Natural killer cell (primary cell): ENCODE data around the gene WIZ. TPM values are rescaled to one million over a fixed set of nuclear protein-coding genes. Genes with fewer than 3 reads are reported as not detected.

Experiments used
- ATAC-seq, 3 donors: fragments of 150-1000 bp in 2 of 3; fragments of 200-7000 bp in 1 of 3; cut with Tn5 transposase; 1 replicate in 1 of 3; 2 replicates in 2 of 3; pipeline ENCODE4 v1.10.0; 2021; ENCODE audit warnings: mild to moderate bottlenecking in 2 of 3, moderate library complexity in 2 of 3
- DNase-seq, 2 donors: peaks; one replicate each; pipeline versions ENCODE4 v3.0.0 to v3.0.0-alpha.2; 2013 to 2021; ENCODE audit warnings: mixed read lengths in 1 of 2
- H3K27ac ChIP-seq: one replicate; pipeline ENCODE4 v1.5.1; 2013; ENCODE audit warnings: mild to moderate bottlenecking, low read length
- H3K27me3 ChIP-seq: one replicate; pipeline ENCODE4 v1.6.1; 2013; ENCODE audit warnings: low read length; ENCODE audit not compliant: control insufficient read depth, insufficient read depth
- H3K36me3 ChIP-seq: one replicate; pipeline ENCODE4 v1.6.1; 2013; ENCODE audit warnings: low read length; ENCODE audit not compliant: control insufficient read depth, insufficient read depth
- H3K4me1 ChIP-seq: one replicate; pipeline ENCODE4 v1.6.1; 2013; ENCODE audit warnings: low read length; ENCODE audit not compliant: control insufficient read depth, insufficient read depth
- H3K4me3 ChIP-seq: one replicate; pipeline ENCODE4 v1.5.1; 2013; ENCODE audit warnings: low read length
- H3K9me3 ChIP-seq: one replicate; pipeline ENCODE4 v1.6.1; 2013; ENCODE audit warnings: low read length; ENCODE audit not compliant: control insufficient read depth, insufficient read depth
- H3K27ac Mint-ChIP-seq, 2 donors: one replicate each; pipeline ENCODE4 v1.8.0; 2022; ENCODE audit warnings: mild to moderate bottlenecking in 2 of 2, mixed read lengths in 2 of 2, moderate library complexity in 1 of 2
- H3K27me3 Mint-ChIP-seq, 2 donors: one replicate each; pipeline ENCODE4 v1.8.0; 2022; ENCODE audit warnings: low read depth in 2 of 2, mixed read lengths in 2 of 2
- H3K36me3 Mint-ChIP-seq: one replicate; pipeline ENCODE4 v1.8.0; 2022; ENCODE audit warnings: mixed read lengths
- H3K4me1 Mint-ChIP-seq, 2 donors: one replicate each; pipeline ENCODE4 v1.8.0; 2022; ENCODE audit warnings: mixed read lengths in 2 of 2
- H3K4me3 Mint-ChIP-seq: one replicate; pipeline ENCODE4 v1.8.0; 2022; ENCODE audit warnings: mild to moderate bottlenecking, moderate library complexity, mixed read lengths
- H3K9me3 Mint-ChIP-seq, 2 donors: one replicate each; pipeline ENCODE4 v1.8.0; 2022; ENCODE audit warnings: mixed read lengths in 2 of 2
- CTCF ChIP-seq: fragments of 200-600 bp; IDR thresholded peaks from one replicate; pipeline ENCODE4 v1.8.0; 2022; ENCODE audit warnings: antibody characterized with exemption
- WGBS: methylation state at CpG from one replicate; pipeline ENCODE4 v1.1.7; 2013; ENCODE audit warnings: missing lambda C conversion rate; ENCODE audit not compliant: insufficient coverage; 5-methylcytosine and 5-hydroxymethylcytosine counted together
- intact Hi-C: fragments of 100-400 bp; cut with micrococcal nuclease; formaldehyde crosslinking; loops from one replicate; pipeline ENCODE4 v1.14.2; 2022
- total RNA-seq, 4 donors: library from RNA; stranded (reverse); fragments of 120-200 nt in 1 of 4; gene quantifications; one replicate each; pipeline versions ENCODE4 v1.2.3 to v1.2.4, GENCODE V29; 2013 to 2022

WIZ gene
- total RNA-seq: 10 to 100 TPM; 24.3 to 29.3 (median 24.4) TPM
- 6.2 TPM for total RNA-seq (2013)

- Histone ChIP-seq H3K4me1 (peaks cover 35% of the 10 kb centered on the region), H3K36me3 (peaks cover 35% of the 10 kb centered on the region), H3K9me3 (no peaks in the 10 kb centered on the region), H3K4me3 (peak within 1 kb of the TSS; percentile 37), H3K27ac (peak within 1 kb of the TSS; percentile 92), H3K27me3 (no peaks in the 10 kb centered on the region)
- Mint-ChIP-seq H3K9me3 (no peaks in the 10 kb centered on the region), H3K4me3 (peak within 1 kb of the TSS; percentile 83), H3K4me1 (peaks cover 24 to 45% of the 10 kb centered on the region in 2 donors), H3K27ac (peak within 1 kb of the TSS; percentile 82 to 91), H3K36me3 (no peaks in the 10 kb centered on the region), H3K27me3 (no peaks in the 10 kb centered on the region)
- TF ChIP-seq CTCF: no peak
- intact Hi-C loops: no loop called here
- ATAC-seq: peak; percentile 86 to 88 (median 87)
- WGBS: 3% methylated on average over 50 of the region's 77 CpGs
- peak; percentile 84 to 86 for DNase-seq
These were observed at the start of gene WIZ for GRCh38 chr19:15449620-15450527. Gene WIZ, minus strand, starts transcription at chr19:15449956. Its CDS starts 1,649 bp downstream, at chr19:15448307.

DNA sequence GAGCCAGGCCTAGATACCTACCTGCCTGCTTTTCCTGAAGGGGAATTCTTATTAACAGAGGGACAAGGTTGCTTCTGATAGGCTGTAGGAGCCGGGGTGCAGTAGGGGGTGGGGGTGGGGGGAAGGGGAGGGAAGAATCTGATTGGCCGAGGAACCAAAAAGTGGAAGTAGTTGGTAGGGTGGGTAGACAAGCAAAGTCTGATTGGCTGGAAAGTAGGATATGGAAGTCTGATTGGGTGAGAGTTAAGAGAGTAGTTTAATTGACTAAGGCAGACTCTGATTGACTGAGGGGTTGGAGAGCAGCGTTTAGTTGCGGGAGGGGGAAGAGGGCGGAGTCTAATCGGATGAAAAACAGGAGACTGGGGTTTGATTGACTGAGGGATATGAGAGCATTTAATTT is 49.2 kb upstream of the WIZ start:
- Histone ChIP-seq H3K4me3 (no peak overlapping the region), H3K27me3 (no peaks in the 10 kb centered on the region), H3K36me3 (no peaks in the 10 kb centered on the region), H3K4me1 (no peaks in the 10 kb centered on the region), H3K9me3 (no peaks in the 10 kb centered on the region), H3K27ac (no peak overlapping the region)
- DNase-seq: no peak
- Mint-ChIP-seq H3K4me3 (no peak overlapping the region), H3K4me1 (peaks cover 0 to 4% of the 10 kb centered on the region in 2 donors), H3K27me3 (peaks cover 0 to 6% of the 10 kb centered on the region in 2 donors), H3K27ac (no peak overlapping the region), H3K9me3 (no peaks in the 10 kb centered on the region), H3K36me3 (no peaks in the 10 kb centered on the region)
- intact Hi-C loops: no loop called here
- no peak for TF ChIP-seq CTCF
- WGBS: 78% methylated on average over 6 of the region's 6 CpGs
- no peak for ATAC-seq

DNA sequence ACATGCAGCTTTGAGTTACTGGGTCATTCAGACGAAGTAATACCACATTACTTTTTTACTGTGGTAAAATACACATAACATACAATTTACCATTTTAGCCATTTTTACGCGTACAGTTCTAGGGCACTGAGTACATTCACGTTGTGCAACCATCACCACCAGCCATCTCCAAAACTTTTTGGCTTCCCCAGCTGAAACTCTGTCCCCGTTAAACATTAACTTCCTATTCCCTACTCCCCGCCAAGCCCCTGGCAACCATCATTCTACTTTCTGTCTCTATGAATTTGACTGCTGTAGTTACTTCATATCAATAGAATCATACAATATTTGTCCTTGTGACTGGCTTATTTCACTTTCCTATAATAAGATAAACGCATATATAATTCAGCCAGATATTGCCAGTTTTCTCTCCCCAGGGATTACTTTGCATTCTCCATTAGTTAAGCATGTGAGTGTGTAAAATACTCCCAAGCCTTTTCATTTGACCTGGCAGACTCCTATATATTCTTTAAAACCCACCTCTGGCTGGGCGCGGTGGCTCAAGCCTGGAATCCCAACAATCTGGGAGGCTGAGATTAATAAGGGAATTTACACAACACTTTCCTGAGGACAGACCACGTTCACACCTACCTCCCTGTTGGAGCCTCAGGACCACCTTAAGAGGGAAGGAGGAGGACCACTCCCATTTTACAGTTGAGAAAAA is 48.6 kb upstream of the WIZ start:
- H3K27ac Mint-ChIP-seq: no peak overlapping the region
- ATAC-seq (no peak), DNase-seq (no peak)
- H3K4me1 Mint-ChIP-seq: peaks cover 0 to 4% of the 10 kb centered on the region in 2 donors
- Histone ChIP-seq H3K4me1 (no peaks in the 10 kb centered on the region), H3K27me3 (no peaks in the 10 kb centered on the region), H3K9me3 (no peaks in the 10 kb centered on the region), H3K27ac (no peak overlapping the region), H3K36me3 (no peaks in the 10 kb centered on the region), H3K4me3 (no peak overlapping the region)
- H3K27me3 Mint-ChIP-seq: peaks cover 0 to 6% of the 10 kb centered on the region in 2 donors
- no peak for TF ChIP-seq CTCF
- WGBS: 86% methylated on average over 7 of the region's 10 CpGs
- H3K4me3 Mint-ChIP-seq: no peak overlapping the region
- no peaks in the 10 kb centered on the region for H3K36me3 Mint-ChIP-seq
- intact Hi-C loops: no loop called here
- H3K9me3 Mint-ChIP-seq: no peaks in the 10 kb centered on the region
